ENCODE results near the gene FBXW7. TPM values are rescaled to one million over a fixed set of nuclear protein-coding genes. Genes with fewer than 3 reads are reported as not detected.

The FBXW7 gene, protein sequence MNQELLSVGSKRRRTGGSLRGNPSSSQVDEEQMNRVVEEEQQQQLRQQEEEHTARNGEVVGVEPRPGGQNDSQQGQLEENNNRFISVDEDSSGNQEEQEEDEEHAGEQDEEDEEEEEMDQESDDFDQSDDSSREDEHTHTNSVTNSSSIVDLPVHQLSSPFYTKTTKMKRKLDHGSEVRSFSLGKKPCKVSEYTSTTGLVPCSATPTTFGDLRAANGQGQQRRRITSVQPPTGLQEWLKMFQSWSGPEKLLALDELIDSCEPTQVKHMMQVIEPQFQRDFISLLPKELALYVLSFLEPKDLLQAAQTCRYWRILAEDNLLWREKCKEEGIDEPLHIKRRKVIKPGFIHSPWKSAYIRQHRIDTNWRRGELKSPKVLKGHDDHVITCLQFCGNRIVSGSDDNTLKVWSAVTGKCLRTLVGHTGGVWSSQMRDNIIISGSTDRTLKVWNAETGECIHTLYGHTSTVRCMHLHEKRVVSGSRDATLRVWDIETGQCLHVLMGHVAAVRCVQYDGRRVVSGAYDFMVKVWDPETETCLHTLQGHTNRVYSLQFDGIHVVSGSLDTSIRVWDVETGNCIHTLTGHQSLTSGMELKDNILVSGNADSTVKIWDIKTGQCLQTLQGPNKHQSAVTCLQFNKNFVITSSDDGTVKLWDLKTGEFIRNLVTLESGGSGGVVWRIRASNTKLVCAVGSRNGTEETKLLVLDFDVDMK
- total RNA-seq: 74.7 and 153 TPM in 2 replicates

DNA sequence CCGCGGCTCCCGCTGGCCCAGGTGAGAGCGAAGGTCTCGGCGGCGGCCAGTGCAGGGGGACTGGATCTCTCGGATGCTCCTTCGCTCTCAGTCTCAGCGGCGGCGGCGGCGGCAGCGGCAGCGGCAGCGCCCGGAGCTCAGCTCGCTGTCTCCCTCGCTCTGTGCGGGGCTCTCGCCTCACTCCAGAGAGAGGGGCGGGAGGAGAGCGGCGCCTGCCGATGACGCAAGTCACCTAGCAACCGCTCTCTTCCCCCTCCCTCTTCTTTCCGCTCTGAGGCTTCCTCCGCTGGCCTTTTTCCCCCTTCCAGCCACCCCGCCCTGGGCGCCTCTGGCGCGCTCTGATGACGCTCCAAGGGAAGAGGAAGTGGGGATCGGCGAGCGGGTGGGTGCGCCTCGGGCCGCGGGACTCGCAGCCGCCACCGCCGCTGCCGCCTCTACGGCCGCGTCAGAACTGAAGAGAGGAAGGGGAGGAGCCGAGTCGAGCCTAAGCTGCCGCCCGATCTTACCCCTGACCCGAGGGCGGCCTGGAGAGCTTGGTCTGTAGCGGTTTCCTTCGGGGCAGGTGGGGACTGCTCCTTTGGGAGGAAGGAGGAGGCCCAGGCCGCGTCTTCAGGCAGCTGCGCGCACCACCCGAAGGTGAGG, at the start of gene FBXW7:
Gene FBXW7 (minus strand): TSS at position 190 of the 642 bp plus-strand sequence. CDS start 124,289 bp downstream, outside the sequence.

Other genes starting within 250 kb of the FBXW7 start
- 4.8 and 9.8 TPM in 2 replicates for gene TMEM154, start 143.9 kb upstream of the FBXW7 start, total RNA-seq
- 0.18 and 0.30 TPM in 2 replicates for gene TIGD4, start 243.6 kb upstream of the FBXW7 start, total RNA-seq
- 38.6 and 54.5 TPM in 2 replicates for gene ARFIP1, start 243.9 kb upstream of the FBXW7 start, total RNA-seq